Hematopoietic multipotent progenitor cell (in vitro differentiated cells): ENCODE results near the gene RNFT1. TPM values are rescaled to one million over a fixed set of nuclear protein-coding genes. Genes with fewer than 3 reads are reported as not detected.
"Not testable (repeated sequence)": the region's sequence is repeated elsewhere in the genome, so short reads cannot be mapped to it uniquely, and the experiment has no call there.

ENCODE experiments used
- DNase-seq, 3 donors: peaks; one replicate each; pipeline ENCODE4 v3.0.0-alpha.2; 2011 to 2015; ENCODE audit warnings: low read depth in 2 of 3, low spot score in 2 of 3
- small RNA-seq: library from RNA; depleted of rRNA; stranded (forward); fragments of <200 nt; gene quantifications from one replicate; pipeline ENCODE3, GENCODE V24; 2012
- total RNA-seq: library from RNA; depleted of rRNA; stranded (reverse); fragments of >200 nt; gene quantifications from one replicate; pipeline ENCODE4 v1.2.3, GENCODE V29; 2012

The RNFT1 gene
- total RNA-seq, 1 donor = 21.5 TPM

GRCh38 chr17:59930768-59931167 lies 33.8 kb downstream of the RNFT1 start:
- not testable (repeated sequence) for DNase-seq

DNA sequence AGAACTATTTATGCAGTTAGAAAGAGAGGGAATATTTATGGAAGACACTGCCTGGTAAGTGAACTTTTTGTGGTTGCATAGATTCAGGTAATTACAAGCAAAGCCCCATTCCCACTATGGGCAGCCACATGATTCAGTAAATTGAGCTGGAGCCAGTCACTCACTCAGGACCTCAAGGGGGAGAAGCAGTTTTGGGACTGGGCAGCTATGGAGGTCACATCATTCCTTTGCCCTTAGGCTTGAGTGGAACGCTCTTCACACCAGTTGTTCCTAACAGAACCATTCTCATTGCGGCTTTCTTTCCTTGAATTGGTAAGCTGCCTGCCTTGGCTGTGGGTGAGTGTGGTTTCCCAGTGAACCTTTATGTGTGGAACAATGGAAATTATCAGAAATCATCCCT lies 34.4 kb downstream of the RNFT1 start:
- DNase-seq = not testable (repeated sequence)

- DNase-seq = not testable (repeated sequence)
These were observed 43.9 kb downstream of the RNFT1 start for GRCh38 chr17:59920637-59921036.

GRCh38 chr17:59916446-59916845 lies 48.1 kb downstream of the RNFT1 start:
- DNase-seq = no peak

DNA sequence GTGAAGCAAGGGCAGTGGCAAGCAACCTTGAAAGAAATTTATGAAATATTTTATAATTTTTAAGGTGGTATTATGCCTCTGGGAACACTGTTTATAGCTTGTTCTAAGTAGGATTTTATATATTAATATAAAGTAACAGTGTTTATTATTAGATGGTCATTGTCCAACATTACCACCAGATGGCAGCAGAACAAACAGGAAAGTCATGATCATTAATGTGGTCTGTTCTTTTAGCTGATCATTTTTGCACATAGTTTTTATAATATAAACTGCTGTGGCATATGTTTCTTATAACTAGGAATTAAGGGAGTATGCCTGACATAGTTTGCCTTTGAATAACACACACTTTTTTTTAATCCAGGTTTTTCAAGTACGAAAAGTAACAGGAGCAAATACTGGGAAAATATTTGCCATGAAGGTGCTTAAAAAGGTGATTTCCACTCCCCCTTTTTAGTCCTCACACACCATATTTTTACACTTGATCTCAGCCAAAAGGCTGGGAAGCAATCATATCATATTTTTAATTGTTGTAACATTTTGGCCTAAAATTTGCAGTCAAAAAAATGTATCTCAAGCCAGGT lies 50.2 kb downstream of the RNFT1 start:
- peak in 2 of 3 donors; percentile 18 to 68 for DNase-seq

GRCh38 chr17:59907467-59907866 lies 57.1 kb downstream of the RNFT1 start:
- no peak for DNase-seq

GRCh38 chr17:59903455-59903854 lies 61.1 kb downstream of the RNFT1 start:
- no peak for DNase-seq

Small RNA genes lying within 50 kb of the gene (small RNA-seq; reads per million reads assigned to genes)
- gene RPS29P21 = not detected

Other genes starting within 250 kb of the RNFT1 start
- gene TUBD1, start 71.8 kb downstream of the RNFT1 start, total RNA-seq = 6.5 TPM
- 11.3 TPM for gene RPS6KB1, start 71.6 kb downstream of the RNFT1 start, total RNA-seq
- gene HEATR6, start 114.2 kb upstream of the RNFT1 start, total RNA-seq = 39.3 TPM
- gene CA4, start 185.2 kb upstream of the RNFT1 start, total RNA-seq = under 0.01 TPM